Upper lobe of right lung (tissue), 1 donor: ENCODE results near the gene JPT1. TPM values are rescaled to one million over a fixed set of nuclear protein-coding genes. Genes with fewer than 3 reads are reported as not detected.

Experiments
- ATAC-seq: fragments of 200-7000 bp; cut with Tn5 transposase; one replicate; pipeline ENCODE4 v1.9.1; 2020; ENCODE audit warnings: mild to moderate bottlenecking, moderate library complexity
- DNase-seq: peaks from one replicate; pipeline ENCODE4 v3.0.0-alpha.2; 2020
- H3K27ac ChIP-seq: fragments of 200-600 bp; one replicate; pipeline ENCODE4 v1.8.0; 2022
- H3K27me3 ChIP-seq: fragments of 200-600 bp; one replicate; pipeline ENCODE4 v1.8.0; 2022; ENCODE audit warnings: mild to moderate bottlenecking
- H3K36me3 ChIP-seq: fragments of 200-600 bp; one replicate; pipeline ENCODE4 v1.8.0; 2022
- H3K4me1 ChIP-seq: fragments of 200-600 bp; one replicate; pipeline ENCODE4 v1.8.0; 2022
- H3K4me3 ChIP-seq: fragments of 200-600 bp; one replicate; pipeline ENCODE4 v1.8.0; 2022; ENCODE audit warnings: mild to moderate bottlenecking
- H3K9me3 ChIP-seq: fragments of 200-600 bp; one replicate; pipeline ENCODE4 v1.8.0; 2022
- intact Hi-C: fragments of 100-400 bp; cut with DNase I; formaldehyde crosslinking; loops from one replicate; pipeline ENCODE4 v1.11.0; 2022
- total RNA-seq: library from RNA; stranded (reverse); fragmentation: NEBNext Ultra II Directional; extraction: Animal tissue kit (Norgen Biotek cat#: 25700); gene quantifications from one replicate; pipeline ENCODE4 v1.2.1, GENCODE V29; 2021
- TF ChIP-seq, protein P1 (sequence below): fragments of 200-600 bp; IDR thresholded peaks from one replicate; pipeline ENCODE4 v1.8.0; 2022; ENCODE audit warnings: antibody characterized with exemption
- donor health status: DM: no; HTN: yes; CAD: no; lungs with severe emphysema.

Gene JPT1
- total RNA-seq, 1 donor from 2014 or later = 47.8 TPM

DNA sequence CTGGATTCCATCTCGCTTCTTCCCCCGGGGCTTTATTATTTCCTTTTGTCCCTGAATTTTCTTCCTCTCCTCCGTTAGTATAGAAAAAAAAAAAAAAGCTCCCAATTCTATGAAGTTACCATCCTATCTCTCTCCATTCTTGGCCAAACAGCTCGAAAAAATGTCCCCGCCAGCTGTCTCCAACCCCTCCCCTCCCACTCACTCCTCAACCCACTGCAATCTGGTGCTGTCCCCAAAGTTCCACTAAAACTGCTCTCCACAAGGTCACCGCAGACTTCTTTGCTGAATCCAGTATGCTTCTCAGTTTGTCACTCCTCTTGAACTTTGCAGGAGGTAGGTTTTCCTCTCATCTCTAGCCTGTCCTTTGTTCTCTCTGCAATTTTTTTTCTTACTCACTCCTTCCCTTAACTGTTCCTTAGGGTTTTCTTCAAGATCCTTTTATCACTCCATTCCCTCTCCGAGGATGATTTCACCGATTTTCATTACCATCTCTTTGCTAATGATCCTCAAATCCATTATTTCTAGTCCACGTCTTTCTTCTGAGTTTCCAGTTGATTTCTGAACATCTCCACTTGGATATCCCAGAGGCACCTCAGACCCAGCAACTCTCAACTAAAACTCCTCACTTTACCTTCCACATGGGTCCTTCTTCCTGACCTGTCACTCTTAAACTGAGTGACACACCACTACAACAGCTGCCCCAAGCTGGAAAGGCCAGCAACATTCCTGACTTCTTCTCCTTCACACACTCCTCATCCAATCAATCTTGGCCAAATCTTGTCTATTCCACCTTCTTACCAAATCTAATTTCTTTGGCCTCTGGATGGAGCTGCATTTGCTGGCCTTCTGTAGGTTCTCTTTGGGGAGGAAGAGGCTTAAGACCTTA lies 29.9 kb upstream of the JPT1 start:
- intact Hi-C loops = no loop called here
- TF ChIP-seq, protein P1, sequence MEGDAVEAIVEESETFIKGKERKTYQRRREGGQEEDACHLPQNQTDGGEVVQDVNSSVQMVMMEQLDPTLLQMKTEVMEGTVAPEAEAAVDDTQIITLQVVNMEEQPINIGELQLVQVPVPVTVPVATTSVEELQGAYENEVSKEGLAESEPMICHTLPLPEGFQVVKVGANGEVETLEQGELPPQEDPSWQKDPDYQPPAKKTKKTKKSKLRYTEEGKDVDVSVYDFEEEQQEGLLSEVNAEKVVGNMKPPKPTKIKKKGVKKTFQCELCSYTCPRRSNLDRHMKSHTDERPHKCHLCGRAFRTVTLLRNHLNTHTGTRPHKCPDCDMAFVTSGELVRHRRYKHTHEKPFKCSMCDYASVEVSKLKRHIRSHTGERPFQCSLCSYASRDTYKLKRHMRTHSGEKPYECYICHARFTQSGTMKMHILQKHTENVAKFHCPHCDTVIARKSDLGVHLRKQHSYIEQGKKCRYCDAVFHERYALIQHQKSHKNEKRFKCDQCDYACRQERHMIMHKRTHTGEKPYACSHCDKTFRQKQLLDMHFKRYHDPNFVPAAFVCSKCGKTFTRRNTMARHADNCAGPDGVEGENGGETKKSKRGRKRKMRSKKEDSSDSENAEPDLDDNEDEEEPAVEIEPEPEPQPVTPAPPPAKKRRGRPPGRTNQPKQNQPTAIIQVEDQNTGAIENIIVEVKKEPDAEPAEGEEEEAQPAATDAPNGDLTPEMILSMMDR = no peak

DNA sequence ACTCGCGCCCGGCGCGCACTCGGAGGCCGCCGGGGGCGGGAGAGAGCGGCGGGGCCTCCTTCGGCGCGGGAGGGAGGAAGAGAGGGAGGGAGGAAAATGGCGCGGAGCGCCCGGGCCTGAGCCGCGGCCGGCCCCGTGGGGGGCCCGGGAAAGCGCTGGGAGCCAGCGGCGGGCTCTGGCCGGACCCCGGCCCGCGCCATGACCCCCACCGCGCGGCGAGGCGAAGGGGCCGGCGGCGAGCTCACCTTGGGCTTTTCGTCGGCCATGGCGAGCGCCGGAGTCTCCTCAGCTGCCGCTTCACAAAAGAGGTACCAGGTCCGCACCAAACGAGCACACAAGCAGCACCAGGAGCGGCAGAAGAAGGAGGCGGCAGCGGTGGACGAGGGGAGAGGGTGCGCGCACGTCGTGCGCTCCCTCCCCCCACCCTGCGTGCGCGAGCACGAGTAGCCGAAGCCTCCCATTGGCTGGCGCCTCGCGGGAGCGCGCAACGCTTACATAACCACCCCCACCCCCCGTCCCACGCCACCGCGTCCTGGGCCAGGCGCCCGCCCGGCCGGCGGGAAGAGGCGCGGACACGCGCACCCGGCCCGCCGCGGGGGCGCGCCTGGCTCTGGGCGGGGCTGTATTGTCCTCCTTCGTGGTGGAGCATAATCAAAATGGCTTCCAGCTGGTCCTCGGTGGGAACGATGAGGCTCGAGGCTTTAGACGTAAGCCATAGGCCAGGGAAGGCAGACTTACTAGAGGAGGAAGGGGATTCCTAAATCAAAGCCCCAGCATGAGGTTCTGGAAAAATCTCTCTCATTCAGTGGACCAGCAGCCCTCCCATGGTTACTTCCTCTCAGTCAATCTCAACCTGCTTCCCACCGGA lies 28.5 kb upstream of the JPT1 start, which contains the start of gene SUMO2:
SUMO2 (minus strand) TSS at position 391 of the 868 bp plus-strand sequence; CDS start at position 266, 125 bp downstream.
- intact Hi-C loops = no loop called here
- TF ChIP-seq, protein P1 = no peak

More for the DNA sequence above, 29.9 kb upstream of the JPT1 start:
- Histone ChIP-seq H3K4me1 (peaks cover 24% of the 10 kb centered on the region), H3K27ac (peak overlapping the region; percentile 97), H3K4me3 (no peak overlapping the region), H3K27me3 (no peaks in the 10 kb centered on the region), H3K9me3 (no peaks in the 10 kb centered on the region), H3K36me3 (peaks cover 9% of the 10 kb centered on the region)
- ATAC-seq (no peak), DNase-seq (no peak)

DNA sequence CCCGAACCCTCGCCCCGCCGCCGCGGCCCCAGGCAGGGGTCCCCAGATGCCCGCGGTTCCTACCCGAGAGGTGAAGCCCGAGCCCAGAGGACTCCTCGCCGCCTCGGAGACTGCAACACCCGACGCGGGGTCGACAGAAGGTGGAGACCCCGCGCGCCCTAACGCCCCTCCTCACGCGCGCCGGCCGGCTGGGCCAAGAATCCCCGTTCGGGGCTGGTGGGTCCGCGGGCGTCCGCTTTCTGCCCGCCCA lies 27.9 kb upstream of the JPT1 start:
- peaks cover 21% of the 10 kb centered on the region for H3K36me3 ChIP-seq
- peak overlapping the region; percentile 98 for H3K4me3 ChIP-seq
- H3K4me1 ChIP-seq = peaks cover 24% of the 10 kb centered on the region
- TF ChIP-seq, protein P1 = peak; percentile 44
- DNase-seq = no peak
- intact Hi-C loops = no loop called here
- no peaks in the 10 kb centered on the region for H3K27me3 ChIP-seq
- peak overlapping the region; percentile 97 for H3K27ac ChIP-seq
- no peaks in the 10 kb centered on the region for H3K9me3 ChIP-seq
- ATAC-seq = no peak

More for the DNA sequence above, 28.5 kb upstream of the JPT1 start, which contains the start of gene SUMO2:
- Histone ChIP-seq H3K27ac (peak within 1 kb of the TSS; percentile 97), H3K36me3 (peaks cover 18% of the 10 kb centered on the region), H3K27me3 (no peaks in the 10 kb centered on the region), H3K4me1 (peaks cover 24% of the 10 kb centered on the region), H3K4me3 (peak within 1 kb of the TSS; percentile 98), H3K9me3 (no peaks in the 10 kb centered on the region)
- ATAC-seq = peak; percentile 98
- DNase-seq = peak; percentile 97

DNA sequence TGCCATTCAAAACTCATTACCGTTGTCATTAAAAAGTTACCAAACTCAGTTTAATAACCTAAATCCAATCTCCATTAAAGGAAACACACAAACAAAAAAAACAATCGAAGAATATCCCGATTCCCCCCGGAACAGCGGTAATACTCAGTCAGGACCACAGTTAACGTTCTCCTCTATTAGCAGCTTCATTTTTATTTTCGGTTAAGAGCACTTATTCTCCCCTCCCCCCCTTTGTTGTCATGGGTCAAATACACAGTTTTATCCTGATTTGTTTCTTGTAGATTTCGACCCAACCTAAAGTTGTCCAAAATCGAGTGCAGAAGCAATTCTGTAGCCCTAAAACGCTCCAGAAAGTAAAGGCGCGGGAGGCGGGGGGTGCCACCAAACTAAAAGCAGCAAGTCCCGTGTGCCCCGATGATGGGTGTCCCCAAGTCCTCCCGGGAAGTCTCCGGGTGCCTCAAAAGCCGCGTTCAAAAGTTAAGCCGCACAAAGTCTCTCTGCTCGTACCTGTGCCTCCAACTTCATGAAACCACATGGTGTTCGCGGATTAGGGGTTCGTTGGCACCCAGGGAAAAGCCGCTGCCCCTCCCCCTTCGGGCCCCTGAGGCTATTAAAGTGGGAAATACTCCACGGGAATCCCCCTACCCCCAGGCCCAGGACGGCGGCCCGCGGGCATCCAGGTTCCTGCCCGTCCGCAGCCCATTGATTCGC lies 27.5 kb upstream of the JPT1 start:
- intact Hi-C loops = no loop called here
- H3K27me3 ChIP-seq = no peaks in the 10 kb centered on the region
- peak overlapping the region; percentile 98 for H3K4me3 ChIP-seq
- DNase-seq (peak; percentile 64), ATAC-seq (no peak)
- peak overlapping the region; percentile 97 for H3K27ac ChIP-seq
- peaks cover 24% of the 10 kb centered on the region for H3K4me1 ChIP-seq
- H3K9me3 ChIP-seq = no peaks in the 10 kb centered on the region
- H3K36me3 ChIP-seq = peaks cover 26% of the 10 kb centered on the region
- TF ChIP-seq, protein P1 = no peak

DNA sequence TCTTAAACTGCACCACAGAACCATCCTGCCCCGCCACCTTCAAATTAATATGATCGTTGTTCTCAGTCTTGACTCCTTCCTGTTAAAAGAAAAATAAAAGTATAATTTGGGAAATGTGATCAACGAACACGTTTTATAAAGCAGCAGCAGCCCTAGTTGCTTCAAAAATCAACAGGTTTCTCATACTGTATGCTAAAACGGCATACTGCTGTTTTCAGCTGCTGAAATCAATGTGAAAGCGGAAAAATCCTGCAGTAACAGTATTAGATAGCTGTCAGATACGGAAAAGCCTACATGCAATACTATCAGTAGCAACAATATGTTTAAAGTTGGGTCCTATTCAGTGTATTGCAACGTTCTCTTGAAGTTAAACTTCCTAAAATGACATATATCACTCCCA lies 26.8 kb upstream of the JPT1 start:
- Histone ChIP-seq H3K9me3 (no peaks in the 10 kb centered on the region), H3K27ac (no peak overlapping the region), H3K36me3 (peaks cover 33% of the 10 kb centered on the region), H3K4me3 (peak overlapping the region; percentile 98), H3K4me1 (peaks cover 24% of the 10 kb centered on the region), H3K27me3 (no peaks in the 10 kb centered on the region)
- TF ChIP-seq, protein P1 = no peak
- ATAC-seq (no peak), DNase-seq (no peak)
- intact Hi-C loops = no loop called here
